Measurements from ENCODE around the gene ERV3-1.
"Not testable (repeated sequence)": the region's sequence is repeated elsewhere in the genome, so short reads cannot be mapped to it uniquely, and the experiment has no call there.

The ERV3-1 gene

GRCh38 chr7:64999165-65000004, 7.1 kb downstream of the ERV3-1 start:
- DNase-seq (ENCODE audit: low read depth) = no peak

- no peak for DNase-seq (ENCODE audit: low read depth)
Measured at GRCh38 chr7:64998865-64999164, 7.7 kb downstream of the ERV3-1 start.

- no peak for DNase-seq (ENCODE audit: low read depth)
Measured at GRCh38 chr7:64997927-64998391, 8.5 kb downstream of the ERV3-1 start.

GRCh38 chr7:64997164-64997908, 9.2 kb downstream of the ERV3-1 start:
- no peak for DNase-seq (ENCODE audit: low read depth)

GRCh38 chr7:64996305-64996704, 10.2 kb downstream of the ERV3-1 start:
- DNase-seq (ENCODE audit: low read depth) = no peak

GRCh38 chr7:64993901-64994300, 12.6 kb downstream of the ERV3-1 start:
- DNase-seq (ENCODE audit: low read depth) = no peak

- DNase-seq (ENCODE audit: low read depth) = no peak
Measured at GRCh38 chr7:64992971-64993370, 13.5 kb downstream of the ERV3-1 start.

GRCh38 chr7:64990936-64991335, 15.6 kb downstream of the ERV3-1 start, which contains the start of gene ZNF117:
ZNF117 (minus strand) TSS chr7:64991036.
- DNase-seq (ENCODE audit: low read depth) = no peak

- no peak for DNase-seq (ENCODE audit: low read depth)
Measured at GRCh38 chr7:64990216-64990615, 16.3 kb downstream of the ERV3-1 start.

- DNase-seq (ENCODE audit: low read depth) = no peak
Measured at GRCh38 chr7:64978497-64979203, 27.8 kb downstream of the ERV3-1 start.

- no peak for DNase-seq (ENCODE audit: low read depth)
Measured at GRCh38 chr7:64965594-64965993, 40.9 kb downstream of the ERV3-1 start.

GRCh38 chr7:64959072-64959747, 47.3 kb downstream of the ERV3-1 start:
- DNase-seq (ENCODE audit: low read depth) = no peak

GRCh38 chr7:64951250-64951848, 55.1 kb downstream of the ERV3-1 start:
- no peak for DNase-seq (ENCODE audit: low read depth)

- DNase-seq (ENCODE audit: low read depth) = not testable (repeated sequence)
Measured at GRCh38 chr7:64950673-64951072, 55.8 kb downstream of the ERV3-1 start.

GRCh38 chr7:64948774-64949173, 57.7 kb downstream of the ERV3-1 start:
- not testable (repeated sequence) for DNase-seq (ENCODE audit: low read depth)

- DNase-seq (ENCODE audit: low read depth) = no peak
Measured at GRCh38 chr7:64947252-64948000, 59.1 kb downstream of the ERV3-1 start.

GRCh38 chr7:64946772-64947171, 59.7 kb downstream of the ERV3-1 start:
- no peak for DNase-seq (ENCODE audit: low read depth)

- no peak for DNase-seq (ENCODE audit: low read depth)
Measured at GRCh38 chr7:64945503-64946175, 60.8 kb downstream of the ERV3-1 start.

- DNase-seq (ENCODE audit: low read depth) = not testable (repeated sequence)
Measured at GRCh38 chr7:64944667-64945502, 61.6 kb downstream of the ERV3-1 start.

Data from activated T-cell treated with anti-CD3 and anti-CD28 coated beads for 24 hours (primary cell).